Measurements from ENCODE around the gene GINS2.

GINS2 gene

GRCh38 chr16:85689950-85690320, 1.2 kb upstream of the GINS2 start:
- DNase-seq (ENCODE audit: low read depth, low spot score): no peak

GRCh38 chr16:85689285-85689949, 663 bp upstream of the GINS2 start:
- no peak for DNase-seq (ENCODE audit: low read depth, low spot score)

GRCh38 chr16:85687651-85688471, 893 bp downstream of the GINS2 start:
- no peak for DNase-seq (ENCODE audit: low read depth, low spot score)

GRCh38 chr16:85686912-85687591, 1.7 kb downstream of the GINS2 start:
- no peak for DNase-seq (ENCODE audit: low read depth, low spot score)

- no peak for DNase-seq (ENCODE audit: low read depth, low spot score)
Measured at GRCh38 chr16:85685251-85685650, 3.5 kb downstream of the GINS2 start.

GRCh38 chr16:85683363-85683762, 5.4 kb downstream of the GINS2 start:
- no peak for DNase-seq (ENCODE audit: low read depth, low spot score)

GRCh38 chr16:85682516-85682915, 6.2 kb downstream of the GINS2 start:
- DNase-seq (ENCODE audit: low read depth, low spot score): no peak

- no peak for DNase-seq (ENCODE audit: low read depth, low spot score)
Measured at GRCh38 chr16:85681255-85681654, 7.5 kb downstream of the GINS2 start.

GRCh38 chr16:85680352-85680944, 8.3 kb downstream of the GINS2 start:
- no peak for DNase-seq (ENCODE audit: low read depth, low spot score)

GRCh38 chr16:85679870-85680269, 8.9 kb downstream of the GINS2 start:
- no peak for DNase-seq (ENCODE audit: low read depth, low spot score)

- no peak for DNase-seq (ENCODE audit: low read depth, low spot score)
Measured at GRCh38 chr16:85678821-85679220, 9.9 kb downstream of the GINS2 start.

- no peak for DNase-seq (ENCODE audit: low read depth, low spot score)
Measured at GRCh38 chr16:85678016-85678415, 10.7 kb downstream of the GINS2 start.

- no peak for DNase-seq (ENCODE audit: low read depth, low spot score)
Measured at GRCh38 chr16:85677383-85677967, 11.3 kb downstream of the GINS2 start.

GRCh38 chr16:85676466-85676865, 12.3 kb downstream of the GINS2 start:
- DNase-seq (ENCODE audit: low read depth, low spot score): no peak

GRCh38 chr16:85675251-85675874, 13.4 kb downstream of the GINS2 start:
- DNase-seq (ENCODE audit: low read depth, low spot score): no peak

GRCh38 chr16:85674828-85675227, 13.9 kb downstream of the GINS2 start:
- DNase-seq (ENCODE audit: low read depth, low spot score): no peak

GRCh38 chr16:85674418-85674755, 14.4 kb downstream of the GINS2 start:
- no peak for DNase-seq (ENCODE audit: low read depth, low spot score)

GRCh38 chr16:85673529-85674417, 15.0 kb downstream of the GINS2 start:
- no peak for DNase-seq (ENCODE audit: low read depth, low spot score)

- no peak for DNase-seq (ENCODE audit: low read depth, low spot score)
Measured at GRCh38 chr16:85670840-85671239, 17.9 kb downstream of the GINS2 start.

- DNase-seq (ENCODE audit: low read depth, low spot score): no peak
Measured at GRCh38 chr16:85668676-85669424, 19.9 kb downstream of the GINS2 start.

Data from iPS DF 19.7 (cell line).